Measurements from ENCODE around the gene KCNAB1. TPM values are rescaled to one million over a fixed set of nuclear protein-coding genes. Genes with fewer than 3 reads are reported as not detected.
A peak's percentile ranks its signal among the peaks of the same experiment; 100 is the strongest.

Gene KCNAB1
- total RNA-seq, 1 experiment from 2014 or later: 1.0 TPM

DNA sequence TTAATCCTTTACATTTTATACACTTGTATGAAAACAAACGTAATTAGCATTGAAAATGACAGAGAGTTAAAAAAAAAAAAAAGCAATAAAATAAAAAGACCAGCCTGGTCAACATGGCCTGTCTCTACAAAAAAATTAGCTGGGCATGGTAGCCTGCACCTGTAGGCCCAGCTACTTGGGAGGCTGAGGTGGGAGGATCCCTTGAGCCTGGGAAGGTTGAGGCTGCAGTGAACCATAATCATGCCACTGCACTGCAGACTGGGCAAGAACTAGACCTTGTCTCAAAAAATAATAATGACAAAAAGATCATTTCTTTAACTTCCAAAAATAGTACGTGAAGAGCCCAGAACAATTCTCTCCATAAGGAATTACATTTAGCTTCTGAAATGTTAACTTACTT is 432.6 kb downstream of the KCNAB1 start:
- ChIA-PET POLR2A (no interaction called here), CTCF (interaction anchor here (3.4 kb wide), 1 partner anchor 121 kb away, joined by 18 read pairs; the partner anchor contains the start of gene TIPARP)
- ATAC-seq (no peak), DNase-seq (ENCODE audit: low spot score) (no peak)
- no peaks in the 10 kb centered on the region for H3K27me3 Mint-ChIP-seq (ENCODE audit: low read depth)
- peaks cover 20% of the 10 kb centered on the region for H3K4me1 Mint-ChIP-seq
- H3K27ac Mint-ChIP-seq: no peak overlapping the region
- TF ChIP-seq SP1 (CRISPR knock-in tag; conservative IDR thresholded peaks at IDR 0.05): no peak
- TF ChIP-seq GRHL2 (CRISPR knock-in tag; IDR thresholded peaks at IDR 0.05; ENCODE audit: insufficient replicate concordance, severe bottlenecking): no peak
- TF ChIP-seq, protein P1, sequence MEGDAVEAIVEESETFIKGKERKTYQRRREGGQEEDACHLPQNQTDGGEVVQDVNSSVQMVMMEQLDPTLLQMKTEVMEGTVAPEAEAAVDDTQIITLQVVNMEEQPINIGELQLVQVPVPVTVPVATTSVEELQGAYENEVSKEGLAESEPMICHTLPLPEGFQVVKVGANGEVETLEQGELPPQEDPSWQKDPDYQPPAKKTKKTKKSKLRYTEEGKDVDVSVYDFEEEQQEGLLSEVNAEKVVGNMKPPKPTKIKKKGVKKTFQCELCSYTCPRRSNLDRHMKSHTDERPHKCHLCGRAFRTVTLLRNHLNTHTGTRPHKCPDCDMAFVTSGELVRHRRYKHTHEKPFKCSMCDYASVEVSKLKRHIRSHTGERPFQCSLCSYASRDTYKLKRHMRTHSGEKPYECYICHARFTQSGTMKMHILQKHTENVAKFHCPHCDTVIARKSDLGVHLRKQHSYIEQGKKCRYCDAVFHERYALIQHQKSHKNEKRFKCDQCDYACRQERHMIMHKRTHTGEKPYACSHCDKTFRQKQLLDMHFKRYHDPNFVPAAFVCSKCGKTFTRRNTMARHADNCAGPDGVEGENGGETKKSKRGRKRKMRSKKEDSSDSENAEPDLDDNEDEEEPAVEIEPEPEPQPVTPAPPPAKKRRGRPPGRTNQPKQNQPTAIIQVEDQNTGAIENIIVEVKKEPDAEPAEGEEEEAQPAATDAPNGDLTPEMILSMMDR (IDR thresholded peaks at IDR 0.05): no peak
- no peak for TF ChIP-seq MXD4 (CRISPR knock-in tag; IDR thresholded peaks at IDR 0.05; ENCODE audit: borderline replicate concordance)
- no peak for TF ChIP-seq FOXJ3 (CRISPR knock-in tag; IDR thresholded peaks at IDR 0.05; ENCODE audit: borderline replicate concordance)
- TF ChIP-seq MYBL2 (CRISPR knock-in tag; IDR thresholded peaks at IDR 0.05): no peak
- no peak for TF ChIP-seq OVOL2 (CRISPR knock-in tag; IDR thresholded peaks at IDR 0.05; ENCODE audit: borderline replicate concordance)
- TF ChIP-seq RORB (CRISPR knock-in tag; IDR thresholded peaks at IDR 0.05): no peak
- H3K36me3 Mint-ChIP-seq: peaks cover 50% of the 10 kb centered on the region
- no peaks in the 10 kb centered on the region for H3K9me3 Mint-ChIP-seq
- H3K4me3 Mint-ChIP-seq: peak overlapping the region; percentile 95

DNA sequence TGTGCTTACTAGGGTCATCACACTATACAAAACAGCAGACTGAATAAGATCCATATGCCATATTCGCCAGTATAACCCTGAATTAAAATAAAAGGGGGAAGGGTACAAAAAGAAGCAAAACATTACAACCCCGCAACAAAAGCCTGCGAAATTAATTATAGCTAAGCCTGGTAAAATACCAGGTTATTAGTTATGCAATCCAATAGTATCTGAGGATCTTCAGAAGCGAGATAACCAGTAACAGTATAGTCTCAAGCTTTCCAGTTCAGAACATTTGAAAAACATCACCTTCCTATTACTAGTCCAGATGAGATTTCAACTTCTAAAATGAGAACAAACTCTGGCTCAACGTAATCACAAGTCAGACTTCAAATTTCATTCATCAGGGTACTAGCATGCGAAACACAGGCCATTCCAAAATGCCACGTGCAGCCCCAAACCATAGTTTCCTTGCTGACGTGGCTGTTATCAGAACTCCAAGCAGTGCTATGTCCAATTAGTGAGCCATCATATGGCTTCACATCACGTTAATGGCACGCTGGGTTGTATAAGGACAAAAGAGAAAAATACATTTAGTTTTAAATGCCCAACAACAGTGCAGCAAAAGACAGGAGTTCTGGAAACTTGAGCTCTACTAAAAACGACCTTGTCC is 433.5 kb downstream of the KCNAB1 start:
- Mint-ChIP-seq H3K4me3 (peak overlapping the region; percentile 95), H3K36me3 (peaks cover 42% of the 10 kb centered on the region), H3K27ac (peak overlapping the region; percentile 82), H3K9me3 (no peaks in the 10 kb centered on the region), H3K27me3 (ENCODE audit: low read depth) (no peaks in the 10 kb centered on the region), H3K4me1 (peaks cover 20% of the 10 kb centered on the region)
- DNase-seq (ENCODE audit: low spot score): no peak
- no peak for ATAC-seq
- POLR2A ChIA-PET: interaction anchor here (0.9 to 1.6 kb wide), 6 partner anchors 23 to 535 kb away, joined by 3 to 6 read pairs (median 4); no protein-coding TSS in a partner anchor
- no peak for TF ChIP-seq NR3C1 (CRISPR knock-in tag; conservative IDR thresholded peaks at IDR 0.05; ENCODE audit: low read depth)
- TF ChIP-seq ZNF219 (CRISPR knock-in tag; IDR thresholded peaks at IDR 0.05; ENCODE audit: borderline replicate concordance): no peak
- TF ChIP-seq JAZF1 (CRISPR knock-in tag; IDR thresholded peaks at IDR 0.05): no peak
- TF ChIP-seq, protein P2, sequence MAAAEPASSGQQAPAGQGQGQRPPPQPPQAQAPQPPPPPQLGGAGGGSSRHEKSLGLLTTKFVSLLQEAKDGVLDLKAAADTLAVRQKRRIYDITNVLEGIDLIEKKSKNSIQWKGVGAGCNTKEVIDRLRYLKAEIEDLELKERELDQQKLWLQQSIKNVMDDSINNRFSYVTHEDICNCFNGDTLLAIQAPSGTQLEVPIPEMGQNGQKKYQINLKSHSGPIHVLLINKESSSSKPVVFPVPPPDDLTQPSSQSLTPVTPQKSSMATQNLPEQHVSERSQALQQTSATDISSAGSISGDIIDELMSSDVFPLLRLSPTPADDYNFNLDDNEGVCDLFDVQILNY (CRISPR knock-in tag; IDR thresholded peaks at IDR 0.05): no peak
- TF ChIP-seq NFYB (CRISPR knock-in tag; conservative IDR thresholded peaks at IDR 0.05; ENCODE audit: low read depth): no peak
- TF ChIP-seq SOX15 (CRISPR knock-in tag; IDR thresholded peaks at IDR 0.05): no peak
- no peak for TF ChIP-seq EMX1 (CRISPR knock-in tag; IDR thresholded peaks at IDR 0.05)
- TF ChIP-seq, protein P3, sequence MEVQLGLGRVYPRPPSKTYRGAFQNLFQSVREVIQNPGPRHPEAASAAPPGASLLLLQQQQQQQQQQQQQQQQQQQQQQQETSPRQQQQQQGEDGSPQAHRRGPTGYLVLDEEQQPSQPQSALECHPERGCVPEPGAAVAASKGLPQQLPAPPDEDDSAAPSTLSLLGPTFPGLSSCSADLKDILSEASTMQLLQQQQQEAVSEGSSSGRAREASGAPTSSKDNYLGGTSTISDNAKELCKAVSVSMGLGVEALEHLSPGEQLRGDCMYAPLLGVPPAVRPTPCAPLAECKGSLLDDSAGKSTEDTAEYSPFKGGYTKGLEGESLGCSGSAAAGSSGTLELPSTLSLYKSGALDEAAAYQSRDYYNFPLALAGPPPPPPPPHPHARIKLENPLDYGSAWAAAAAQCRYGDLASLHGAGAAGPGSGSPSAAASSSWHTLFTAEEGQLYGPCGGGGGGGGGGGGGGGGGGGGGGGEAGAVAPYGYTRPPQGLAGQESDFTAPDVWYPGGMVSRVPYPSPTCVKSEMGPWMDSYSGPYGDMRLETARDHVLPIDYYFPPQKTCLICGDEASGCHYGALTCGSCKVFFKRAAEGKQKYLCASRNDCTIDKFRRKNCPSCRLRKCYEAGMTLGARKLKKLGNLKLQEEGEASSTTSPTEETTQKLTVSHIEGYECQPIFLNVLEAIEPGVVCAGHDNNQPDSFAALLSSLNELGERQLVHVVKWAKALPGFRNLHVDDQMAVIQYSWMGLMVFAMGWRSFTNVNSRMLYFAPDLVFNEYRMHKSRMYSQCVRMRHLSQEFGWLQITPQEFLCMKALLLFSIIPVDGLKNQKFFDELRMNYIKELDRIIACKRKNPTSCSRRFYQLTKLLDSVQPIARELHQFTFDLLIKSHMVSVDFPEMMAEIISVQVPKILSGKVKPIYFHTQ (CRISPR knock-in tag; IDR thresholded peaks at IDR 0.05): no peak
- CTCF ChIA-PET: interaction anchor here (0.8 to 3.4 kb wide), 7 partner anchors 10 to 535 kb away, joined by 3 to 18 read pairs (median 7); partner anchors contain the start of gene TIPARP

DNA sequence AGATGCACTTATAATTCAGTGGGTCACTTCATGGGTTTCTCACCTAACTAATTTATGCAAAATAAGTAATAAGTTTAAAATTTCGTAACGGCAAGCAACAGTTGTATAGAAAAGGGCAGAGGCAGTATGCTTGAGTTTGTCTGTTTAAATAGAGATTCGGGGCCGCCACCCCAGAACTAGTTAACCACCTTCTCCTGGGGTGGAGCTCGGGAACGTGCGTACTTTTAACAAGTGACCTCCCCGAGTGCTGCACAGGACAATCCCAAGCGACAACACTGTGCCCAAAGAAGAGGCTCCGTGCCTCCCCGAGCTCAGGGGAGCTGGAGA is 434.1 kb downstream of the KCNAB1 start:
- ATAC-seq (no peak), DNase-seq (ENCODE audit: low spot score) (no peak)
- TF ChIP-seq, protein P4, sequence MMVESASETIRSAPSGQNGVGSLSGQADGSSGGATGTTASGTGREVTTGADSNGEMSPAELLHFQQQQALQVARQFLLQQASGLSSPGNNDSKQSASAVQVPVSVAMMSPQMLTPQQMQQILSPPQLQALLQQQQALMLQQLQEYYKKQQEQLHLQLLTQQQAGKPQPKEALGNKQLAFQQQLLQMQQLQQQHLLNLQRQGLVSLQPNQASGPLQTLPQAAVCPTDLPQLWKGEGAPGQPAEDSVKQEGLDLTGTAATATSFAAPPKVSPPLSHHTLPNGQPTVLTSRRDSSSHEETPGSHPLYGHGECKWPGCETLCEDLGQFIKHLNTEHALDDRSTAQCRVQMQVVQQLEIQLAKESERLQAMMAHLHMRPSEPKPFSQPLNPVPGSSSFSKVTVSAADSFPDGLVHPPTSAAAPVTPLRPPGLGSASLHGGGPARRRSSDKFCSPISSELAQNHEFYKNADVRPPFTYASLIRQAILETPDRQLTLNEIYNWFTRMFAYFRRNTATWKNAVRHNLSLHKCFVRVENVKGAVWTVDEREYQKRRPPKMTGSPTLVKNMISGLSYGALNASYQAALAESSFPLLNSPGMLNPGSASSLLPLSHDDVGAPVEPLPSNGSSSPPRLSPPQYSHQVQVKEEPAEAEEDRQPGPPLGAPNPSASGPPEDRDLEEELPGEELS (CRISPR knock-in tag; IDR thresholded peaks at IDR 0.05): no peak
- TF ChIP-seq, protein P5, sequence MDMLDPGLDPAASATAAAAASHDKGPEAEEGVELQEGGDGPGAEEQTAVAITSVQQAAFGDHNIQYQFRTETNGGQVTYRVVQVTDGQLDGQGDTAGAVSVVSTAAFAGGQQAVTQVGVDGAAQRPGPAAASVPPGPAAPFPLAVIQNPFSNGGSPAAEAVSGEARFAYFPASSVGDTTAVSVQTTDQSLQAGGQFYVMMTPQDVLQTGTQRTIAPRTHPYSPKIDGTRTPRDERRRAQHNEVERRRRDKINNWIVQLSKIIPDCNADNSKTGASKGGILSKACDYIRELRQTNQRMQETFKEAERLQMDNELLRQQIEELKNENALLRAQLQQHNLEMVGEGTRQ (CRISPR knock-in tag; IDR thresholded peaks at IDR 0.05): no peak
- TF ChIP-seq, protein P6, sequence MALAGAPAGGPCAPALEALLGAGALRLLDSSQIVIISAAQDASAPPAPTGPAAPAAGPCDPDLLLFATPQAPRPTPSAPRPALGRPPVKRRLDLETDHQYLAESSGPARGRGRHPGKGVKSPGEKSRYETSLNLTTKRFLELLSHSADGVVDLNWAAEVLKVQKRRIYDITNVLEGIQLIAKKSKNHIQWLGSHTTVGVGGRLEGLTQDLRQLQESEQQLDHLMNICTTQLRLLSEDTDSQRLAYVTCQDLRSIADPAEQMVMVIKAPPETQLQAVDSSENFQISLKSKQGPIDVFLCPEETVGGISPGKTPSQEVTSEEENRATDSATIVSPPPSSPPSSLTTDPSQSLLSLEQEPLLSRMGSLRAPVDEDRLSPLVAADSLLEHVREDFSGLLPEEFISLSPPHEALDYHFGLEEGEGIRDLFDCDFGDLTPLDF (CRISPR knock-in tag; IDR thresholded peaks at IDR 0.05): no peak
- no peak for TF ChIP-seq FOXK1 (CRISPR knock-in tag; IDR thresholded peaks at IDR 0.05)
- TF ChIP-seq ZNF232 (CRISPR knock-in tag; IDR thresholded peaks at IDR 0.05): no peak
- TF ChIP-seq, protein P2 (CRISPR knock-in tag; IDR thresholded peaks at IDR 0.05): no peak
- TF ChIP-seq IRF2 (CRISPR knock-in tag; IDR thresholded peaks at IDR 0.05; ENCODE audit: borderline replicate concordance, low read depth): no peak

More for the DNA sequence above, 434.1 kb downstream of the KCNAB1 start:
- Mint-ChIP-seq H3K4me3 (peak overlapping the region; percentile 95), H3K27me3 (ENCODE audit: low read depth) (no peaks in the 10 kb centered on the region), H3K9me3 (no peaks in the 10 kb centered on the region), H3K27ac (no peak overlapping the region; the same call in 1 of the 2 replicates), H3K36me3 (peaks cover 37% of the 10 kb centered on the region), H3K4me1 (peaks cover 20% of the 10 kb centered on the region)
- CTCF ChIA-PET: interaction anchor here (0.8 to 3.4 kb wide), 11 partner anchors 11 to 606 kb away, joined by 3 to 18 read pairs (median 6); partner anchors contain the start of genes CCNL1 and TIPARP
- POLR2A ChIA-PET: interaction anchor here (0.7 to 1.6 kb wide), 13 partner anchors 11 to 606 kb away, joined by 3 to 12 read pairs (median 4); partner anchors contain the start of gene TIPARP

Measured in WTC11 (cell line).